Natural killer cell treated with Interleukin-12 subunit alpha and Interleukin-12 subunit beta and Interleukin-15 and Interleukin-18, amount 100 ng/mL, for 72 hours (primary cell): ENCODE measurements around the gene SDC1. TPM values are rescaled to one million over a fixed set of nuclear protein-coding genes. Genes with fewer than 3 reads are reported as not detected.
"Not testable (repeated sequence)": the region's sequence is repeated elsewhere in the genome, so short reads cannot be mapped to it uniquely, and the experiment has no call there.

Experiments used
- ATAC-seq, 2 donors: fragments of 150-1000 bp; cut with Tn5 transposase in 1 of 2; sonication (Bioruptor Pico), chemical (Tn5 transposase) in 1 of 2; 2 replicates each; pipeline ENCODE4 v1.10.0; 2021
- DNase-seq: peaks from one replicate; pipeline ENCODE4 v3.0.0; 2022; ENCODE audit warnings: low spot score
- H3K27ac Mint-ChIP-seq, 2 donors: 1 replicate in 1 of 2; 2 replicates in 1 of 2; pipeline ENCODE4 v1.8.0; 2022; ENCODE audit warnings: mixed read lengths in 2 of 2, mild to moderate bottlenecking in 1 of 2, moderate library complexity in 1 of 2
- H3K27me3 Mint-ChIP-seq, 2 donors: 1 replicate in 1 of 2; 2 replicates in 1 of 2; pipeline ENCODE4 v1.8.0; 2022; ENCODE audit warnings: mixed read lengths in 2 of 2
- H3K36me3 Mint-ChIP-seq: one replicate; pipeline ENCODE4 v1.8.0; 2022; ENCODE audit warnings: mixed read lengths
- H3K4me1 Mint-ChIP-seq, 2 donors: 1 replicate in 1 of 2; 2 replicates in 1 of 2; pipeline ENCODE4 v1.8.0; 2022; ENCODE audit warnings: low read depth in 2 of 2, mixed read lengths in 2 of 2, mild to moderate bottlenecking in 1 of 2
- H3K4me3 Mint-ChIP-seq: one replicate; pipeline ENCODE4 v1.8.0; 2022; ENCODE audit warnings: mixed read lengths
- H3K9me3 Mint-ChIP-seq: 2 replicates; pipeline ENCODE4 v1.8.0; 2022; ENCODE audit warnings: mixed read lengths
- total RNA-seq, 2 donors: library from RNA; stranded (reverse); gene quantifications; one replicate each; pipeline ENCODE4 v1.2.3, GENCODE V29; 2022

SDC1 gene
- total RNA-seq, 2 donors from 2014 or later, result not detected

DNA sequence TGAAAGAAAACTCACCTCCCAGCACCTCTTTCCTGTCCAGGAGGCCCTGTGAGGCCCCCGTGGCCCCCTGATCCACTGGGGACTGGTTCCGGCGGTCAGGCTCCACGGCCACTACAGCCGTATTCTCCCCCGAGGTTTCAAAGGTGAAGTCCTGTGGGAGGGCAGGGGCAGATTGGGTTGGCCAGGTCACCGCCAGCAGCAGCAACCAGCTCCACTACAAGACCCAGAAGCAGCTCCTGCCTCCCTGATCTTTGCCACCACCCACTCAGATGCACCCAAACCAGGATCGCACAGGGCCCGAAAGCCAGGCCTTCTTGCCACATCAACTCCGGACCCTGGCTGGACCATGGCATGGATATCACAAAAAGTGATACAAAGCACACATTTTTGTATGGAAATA lies 21.9 kb downstream of the SDC1 start:
- ATAC-seq (no peak), DNase-seq (no peak)
- H3K9me3 Mint-ChIP-seq, result no peaks in the 10 kb centered on the region
- H3K4me3 Mint-ChIP-seq, result no peak overlapping the region
- H3K36me3 Mint-ChIP-seq, result no peaks in the 10 kb centered on the region
- no peaks in the 10 kb centered on the region for H3K4me1 Mint-ChIP-seq
- peaks cover 3 to 7% of the 10 kb centered on the region in 2 donors for H3K27me3 Mint-ChIP-seq
- no peak overlapping the region for H3K27ac Mint-ChIP-seq

DNA sequence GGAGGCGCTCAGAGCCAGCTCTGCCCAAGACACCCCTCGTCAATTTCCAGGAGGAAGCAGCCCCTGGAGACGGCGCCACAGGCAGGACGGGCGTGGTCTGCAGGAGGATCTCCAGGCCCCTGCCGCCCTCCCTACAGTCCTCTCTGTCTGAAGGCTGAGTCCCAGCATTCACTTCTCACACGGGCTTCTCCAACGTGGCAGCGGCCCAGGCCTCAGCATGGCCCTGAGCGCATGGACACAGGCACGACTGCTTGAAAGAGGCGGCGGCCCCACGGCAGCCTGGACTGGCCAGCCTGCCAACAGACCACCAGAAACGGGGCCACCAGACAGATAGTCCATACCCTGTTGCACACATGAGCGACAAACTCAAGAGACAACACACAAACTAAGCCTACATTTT lies 23.3 kb downstream of the SDC1 start:
- Mint-ChIP-seq H3K27me3 (peaks cover 3 to 7% of the 10 kb centered on the region in 2 donors), H3K9me3 (no peaks in the 10 kb centered on the region), H3K27ac (no peak overlapping the region), H3K4me1 (no peaks in the 10 kb centered on the region), H3K4me3 (no peak overlapping the region), H3K36me3 (no peaks in the 10 kb centered on the region)
- DNase-seq (no peak), ATAC-seq (no peak)

DNA sequence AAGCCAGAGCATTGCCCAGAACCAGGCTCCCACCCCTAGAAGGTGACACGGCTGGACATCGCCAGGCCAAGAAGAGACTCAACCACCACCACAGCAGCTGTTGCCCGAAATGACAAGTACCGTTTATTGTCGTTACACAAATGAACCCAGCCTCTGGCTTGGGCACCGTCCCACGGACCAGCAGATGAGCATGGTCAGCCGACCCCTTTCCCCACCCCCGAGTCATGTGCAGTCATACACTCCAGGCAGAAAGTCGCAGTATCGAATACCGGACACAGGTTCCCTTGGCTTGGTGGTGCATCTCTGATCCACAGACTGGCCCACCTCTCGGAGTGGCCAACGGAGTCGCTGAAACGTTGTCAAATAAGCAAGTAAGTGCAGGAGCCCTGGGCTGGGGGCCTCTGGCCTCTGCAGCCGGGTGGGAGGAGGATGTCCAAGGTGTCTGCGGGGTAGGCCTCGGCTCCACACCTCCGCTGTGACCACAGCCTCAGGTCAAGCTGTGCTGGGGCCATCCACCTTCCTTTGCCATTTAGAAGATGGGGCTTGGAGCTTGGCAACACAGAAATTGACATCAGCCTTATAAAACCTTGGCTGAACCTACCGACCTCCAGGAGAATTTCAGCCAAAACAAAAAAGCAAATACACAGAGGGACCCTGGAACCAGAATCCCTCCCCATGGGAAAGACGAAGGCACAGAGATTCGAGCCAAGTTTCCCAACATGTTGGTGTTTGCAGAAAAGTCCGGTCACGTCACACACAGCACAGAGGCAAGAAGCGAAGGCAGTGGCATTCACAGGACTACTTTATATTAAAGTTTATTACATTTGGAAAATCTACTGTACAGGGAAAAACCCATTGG lies 24.0 kb downstream of the SDC1 start:
- Mint-ChIP-seq H3K4me1 (no peaks in the 10 kb centered on the region), H3K27ac (no peak overlapping the region), H3K9me3 (no peaks in the 10 kb centered on the region), H3K27me3 (peaks cover 3 to 7% of the 10 kb centered on the region in 2 donors), H3K4me3 (no peak overlapping the region), H3K36me3 (no peaks in the 10 kb centered on the region)
- DNase-seq (no peak), ATAC-seq (no peak)

DNA sequence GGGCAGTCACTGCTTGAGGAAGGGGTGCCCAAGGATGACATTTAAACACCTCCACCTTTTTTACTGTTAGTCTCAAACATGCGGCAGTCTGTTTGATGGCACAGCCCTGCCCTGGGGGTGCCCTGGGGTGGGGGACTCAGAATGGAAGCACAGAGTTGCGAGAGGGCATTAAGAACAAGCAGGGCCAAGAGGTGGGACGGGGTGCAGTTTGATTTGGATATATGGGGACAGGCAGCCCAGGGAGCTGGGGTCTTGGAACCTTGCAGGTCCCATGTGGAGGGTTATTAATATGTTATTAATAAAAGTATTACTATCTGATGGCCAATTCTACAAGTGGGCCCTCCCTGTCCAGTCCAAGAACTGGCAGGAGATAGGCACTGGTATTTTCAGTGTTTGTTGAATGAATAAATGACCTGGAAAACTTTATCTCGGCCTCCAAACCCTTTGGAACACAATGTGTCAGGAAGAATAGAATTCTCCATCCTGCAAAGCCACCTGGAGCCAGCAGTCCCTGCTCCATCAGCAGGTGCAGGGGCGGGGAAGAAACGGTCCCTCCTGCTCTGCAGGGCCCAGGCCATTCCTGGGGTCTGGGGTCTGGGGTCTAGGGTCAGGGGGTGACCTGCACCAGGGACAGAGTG lies 25.2 kb downstream of the SDC1 start:
- H3K9me3 Mint-ChIP-seq, result no peaks in the 10 kb centered on the region
- peaks cover 3 to 7% of the 10 kb centered on the region in 2 donors for H3K27me3 Mint-ChIP-seq
- ATAC-seq, result no peak
- no peak overlapping the region for H3K27ac Mint-ChIP-seq
- no peaks in the 10 kb centered on the region for H3K4me1 Mint-ChIP-seq
- DNase-seq, result no peak
- H3K36me3 Mint-ChIP-seq, result no peaks in the 10 kb centered on the region
- H3K4me3 Mint-ChIP-seq, result no peak overlapping the region

DNA sequence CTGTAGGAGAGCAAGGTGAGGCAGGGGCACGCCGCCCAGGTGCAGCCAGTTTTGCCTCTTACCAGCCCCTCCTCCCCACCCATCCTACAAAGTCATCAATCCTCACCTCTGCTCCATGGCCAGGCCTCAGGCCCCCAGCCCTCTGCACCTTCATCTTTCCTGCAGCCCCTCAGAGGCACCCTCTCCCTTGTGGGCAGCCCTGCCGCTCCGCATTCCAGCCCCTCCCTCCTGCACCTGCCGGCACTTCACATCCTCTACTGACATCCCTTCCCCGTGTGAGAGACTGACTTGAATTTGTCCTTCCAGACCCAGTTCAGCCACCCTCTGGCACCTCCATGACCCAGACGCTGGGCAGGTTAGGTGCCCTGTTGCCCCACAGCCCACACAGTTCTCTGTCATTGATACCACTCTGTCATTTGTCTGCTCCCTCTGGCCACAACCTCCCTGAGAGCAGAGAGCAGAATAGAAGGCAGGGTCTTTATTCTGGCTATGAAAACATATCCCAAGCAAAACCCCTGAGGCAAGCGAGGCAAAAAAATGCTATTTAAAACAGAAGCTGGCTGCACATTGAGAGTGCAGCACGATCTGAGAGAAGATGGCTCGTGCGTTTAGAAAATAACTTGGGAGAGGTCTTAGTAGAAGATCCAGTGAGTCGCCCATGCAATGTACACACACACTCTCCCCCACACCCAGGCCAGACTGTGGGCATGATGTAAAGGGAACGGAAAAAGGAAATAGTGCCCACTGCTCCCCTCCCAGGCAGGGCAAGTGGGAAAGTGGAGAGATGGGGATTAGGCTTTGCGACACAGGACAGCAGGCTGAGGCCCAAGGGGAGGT lies 25.9 kb downstream of the SDC1 start:
- H3K36me3 Mint-ChIP-seq, result no peaks in the 10 kb centered on the region
- no peak overlapping the region for H3K4me3 Mint-ChIP-seq
- peaks cover 3 to 7% of the 10 kb centered on the region in 2 donors for H3K27me3 Mint-ChIP-seq
- no peak for DNase-seq
- no peaks in the 10 kb centered on the region for H3K9me3 Mint-ChIP-seq
- no peak for ATAC-seq
- H3K4me1 Mint-ChIP-seq, result no peaks in the 10 kb centered on the region
- no peak overlapping the region for H3K27ac Mint-ChIP-seq

DNA sequence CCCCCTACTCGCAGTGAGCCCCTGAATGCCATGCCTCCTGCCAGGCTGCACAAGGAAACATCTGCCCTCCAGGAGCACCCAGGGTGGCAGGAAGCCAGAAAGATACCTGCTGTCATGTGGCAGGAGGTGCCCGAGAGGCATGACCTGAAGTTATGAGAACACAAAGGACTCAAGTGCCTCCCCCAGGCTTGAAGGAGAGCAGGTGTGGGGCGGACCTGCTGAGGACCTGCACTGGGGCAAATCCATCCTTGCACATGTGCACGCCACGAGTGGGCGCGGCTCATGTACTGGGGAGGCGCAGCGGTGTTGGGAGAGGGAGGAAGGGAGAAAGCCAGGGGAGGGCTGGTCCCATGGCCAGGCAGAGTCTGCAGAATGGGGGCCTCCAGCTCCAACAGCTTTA lies 26.9 kb downstream of the SDC1 start:
- H3K4me1 Mint-ChIP-seq, result no peaks in the 10 kb centered on the region
- H3K4me3 Mint-ChIP-seq, result no peak overlapping the region
- no peak overlapping the region for H3K27ac Mint-ChIP-seq
- no peaks in the 10 kb centered on the region for H3K9me3 Mint-ChIP-seq
- H3K27me3 Mint-ChIP-seq, result peaks cover 3 to 7% of the 10 kb centered on the region in 2 donors
- no peak for DNase-seq
- no peak for ATAC-seq
- H3K36me3 Mint-ChIP-seq, result no peaks in the 10 kb centered on the region

DNA sequence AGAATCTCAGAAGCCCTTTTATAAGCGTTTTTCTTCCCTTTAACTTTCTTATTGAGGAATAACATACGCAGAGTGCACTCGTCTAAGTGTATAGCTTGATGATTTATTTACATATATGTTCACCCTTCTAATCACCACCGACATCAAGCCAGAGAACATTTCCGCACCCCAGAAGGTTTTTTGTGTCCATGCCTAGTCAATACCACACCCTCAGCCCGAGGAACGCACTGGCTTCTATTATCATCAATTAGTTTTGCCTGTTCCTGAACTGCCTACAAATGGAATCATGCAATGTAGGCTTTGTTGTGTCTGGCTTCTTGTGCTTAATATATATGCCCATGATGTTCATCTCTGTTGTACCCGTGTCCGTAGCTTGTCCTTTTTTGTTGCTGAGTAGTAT lies 27.7 kb downstream of the SDC1 start:
- Mint-ChIP-seq H3K27me3 (peaks cover 3 to 7% of the 10 kb centered on the region in 2 donors), H3K36me3 (no peaks in the 10 kb centered on the region), H3K4me1 (no peaks in the 10 kb centered on the region), H3K9me3 (no peaks in the 10 kb centered on the region), H3K27ac (no peak overlapping the region), H3K4me3 (no peak overlapping the region)
- no peak for DNase-seq
- no peak for ATAC-seq

DNA sequence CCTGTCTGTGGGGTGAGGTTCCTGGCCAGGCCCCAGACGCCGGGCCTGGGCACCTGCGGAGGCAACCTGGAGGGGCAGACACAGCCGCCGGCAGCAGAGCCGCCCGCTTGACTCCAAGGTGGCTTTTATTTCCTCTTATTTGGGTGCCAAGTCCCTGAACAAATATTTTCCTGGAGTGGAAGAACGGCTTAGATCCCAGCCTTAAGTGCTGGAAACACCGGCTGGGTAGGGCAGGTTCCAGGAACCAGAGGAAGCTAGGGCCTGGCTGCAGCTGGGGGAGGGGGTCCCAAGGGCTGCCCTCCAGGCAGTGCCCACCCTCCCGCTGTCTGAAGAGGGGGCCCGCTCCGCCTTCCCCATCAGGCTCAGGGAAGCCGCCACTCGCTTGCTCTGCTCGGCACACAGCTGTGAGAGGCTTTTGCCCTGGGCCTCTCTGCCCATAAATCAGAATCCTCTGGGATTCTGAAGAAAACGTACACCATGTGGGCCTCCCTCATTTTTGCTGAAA lies 28.2 kb downstream of the SDC1 start:
- Mint-ChIP-seq H3K4me1 (no peaks in the 10 kb centered on the region), H3K27me3 (peaks cover 3 to 7% of the 10 kb centered on the region in 2 donors), H3K36me3 (no peaks in the 10 kb centered on the region), H3K27ac (no peak overlapping the region), H3K9me3 (no peaks in the 10 kb centered on the region), H3K4me3 (no peak overlapping the region)
- DNase-seq (no peak), ATAC-seq (no peak)

DNA sequence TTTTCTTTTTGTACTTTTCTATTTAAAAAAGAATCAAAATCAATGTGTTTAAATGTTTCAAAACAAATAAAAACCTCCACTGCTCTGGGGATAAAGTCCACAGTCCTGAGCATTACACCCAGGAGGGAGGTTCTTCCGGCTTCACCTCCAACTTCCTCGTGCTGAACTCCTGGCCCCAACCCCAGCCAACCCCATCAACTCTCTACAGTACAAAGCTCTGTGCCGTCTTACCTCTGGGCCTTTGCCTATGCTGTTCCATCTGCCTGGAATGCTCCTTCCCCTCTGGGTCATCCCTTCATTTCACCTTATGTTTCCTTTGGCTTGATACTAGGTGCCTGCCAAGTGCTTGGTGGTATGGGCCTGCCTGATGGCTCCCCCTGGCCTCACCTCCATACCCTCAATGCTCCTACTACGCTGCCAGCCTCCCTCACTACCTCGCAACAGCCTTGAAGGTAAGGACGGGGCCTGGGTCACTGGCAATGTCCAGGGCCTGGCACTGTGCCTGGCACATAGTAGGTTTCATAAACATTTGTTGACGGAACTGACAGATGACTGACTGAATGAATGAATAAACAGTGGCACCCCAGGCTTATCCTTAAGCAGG lies 28.8 kb downstream of the SDC1 start:
- H3K4me3 Mint-ChIP-seq, result no peak overlapping the region

DNA sequence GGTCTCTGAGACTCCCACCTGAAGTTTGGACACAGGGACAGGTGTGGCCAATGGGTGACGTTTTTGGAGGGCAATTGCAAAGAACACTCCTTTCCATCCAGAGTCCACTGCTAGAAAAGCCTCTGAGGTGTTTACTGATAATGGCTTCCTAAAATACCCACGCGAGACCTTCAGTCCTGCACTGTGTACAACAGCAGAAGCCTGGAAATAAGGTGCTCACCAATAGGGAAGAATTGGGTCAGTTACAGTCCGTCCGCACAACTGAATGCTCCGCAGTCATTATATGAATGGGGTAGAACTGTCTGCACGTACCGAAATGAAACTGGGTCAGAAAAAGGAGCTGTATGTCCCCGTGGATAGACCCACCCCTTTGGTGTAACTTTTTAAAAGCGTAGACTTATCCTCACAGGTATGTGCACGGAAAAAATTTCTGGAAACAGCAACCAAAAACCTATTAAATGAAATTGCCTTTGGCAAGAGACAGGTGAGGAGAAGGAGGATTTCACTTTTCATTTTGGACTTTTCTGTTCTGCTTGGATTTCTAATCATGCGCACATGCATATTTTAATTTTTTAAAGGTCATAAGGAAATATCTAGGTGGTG lies 29.4 kb downstream of the SDC1 start:
- Mint-ChIP-seq H3K9me3 (no peaks in the 10 kb centered on the region), H3K4me3 (no peak overlapping the region), H3K36me3 (no peaks in the 10 kb centered on the region), H3K27me3 (peaks cover 3 to 7% of the 10 kb centered on the region in 2 donors), H3K4me1 (no peaks in the 10 kb centered on the region), H3K27ac (no peak overlapping the region)
- no peak for ATAC-seq
- DNase-seq, result no peak

More for the DNA sequence above, 28.8 kb downstream of the SDC1 start:
- no peak overlapping the region for H3K27ac Mint-ChIP-seq
- peaks cover 3 to 7% of the 10 kb centered on the region in 2 donors for H3K27me3 Mint-ChIP-seq
- H3K36me3 Mint-ChIP-seq, result no peaks in the 10 kb centered on the region
- no peak for DNase-seq
- no peak for ATAC-seq
- no peaks in the 10 kb centered on the region for H3K4me1 Mint-ChIP-seq
- no peaks in the 10 kb centered on the region for H3K9me3 Mint-ChIP-seq

DNA sequence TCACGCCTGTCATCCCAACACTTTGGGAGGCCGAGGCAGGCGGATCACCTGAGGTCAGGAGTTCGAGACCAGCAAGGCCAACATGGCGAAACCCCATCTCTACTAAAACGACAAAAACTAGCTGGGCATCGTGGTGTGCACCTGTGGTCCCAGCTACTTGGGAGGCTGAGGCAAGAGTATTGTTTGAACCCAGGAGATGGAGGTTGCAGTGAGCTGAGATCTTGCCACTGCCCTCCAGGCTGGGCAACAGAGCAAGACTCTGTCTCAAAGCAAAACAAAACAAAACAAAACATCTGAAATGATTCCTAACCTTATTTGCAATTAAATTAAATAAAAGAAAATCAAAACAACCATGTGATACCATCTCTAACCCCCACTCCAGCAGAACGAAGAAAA lies 29.9 kb downstream of the SDC1 start:
- not testable (repeated sequence) for H3K27me3 Mint-ChIP-seq, H3K36me3 Mint-ChIP-seq, H3K27ac Mint-ChIP-seq, H3K9me3 Mint-ChIP-seq, H3K4me1 Mint-ChIP-seq, DNase-seq, ATAC-seq, H3K4me3 Mint-ChIP-seq

DNA sequence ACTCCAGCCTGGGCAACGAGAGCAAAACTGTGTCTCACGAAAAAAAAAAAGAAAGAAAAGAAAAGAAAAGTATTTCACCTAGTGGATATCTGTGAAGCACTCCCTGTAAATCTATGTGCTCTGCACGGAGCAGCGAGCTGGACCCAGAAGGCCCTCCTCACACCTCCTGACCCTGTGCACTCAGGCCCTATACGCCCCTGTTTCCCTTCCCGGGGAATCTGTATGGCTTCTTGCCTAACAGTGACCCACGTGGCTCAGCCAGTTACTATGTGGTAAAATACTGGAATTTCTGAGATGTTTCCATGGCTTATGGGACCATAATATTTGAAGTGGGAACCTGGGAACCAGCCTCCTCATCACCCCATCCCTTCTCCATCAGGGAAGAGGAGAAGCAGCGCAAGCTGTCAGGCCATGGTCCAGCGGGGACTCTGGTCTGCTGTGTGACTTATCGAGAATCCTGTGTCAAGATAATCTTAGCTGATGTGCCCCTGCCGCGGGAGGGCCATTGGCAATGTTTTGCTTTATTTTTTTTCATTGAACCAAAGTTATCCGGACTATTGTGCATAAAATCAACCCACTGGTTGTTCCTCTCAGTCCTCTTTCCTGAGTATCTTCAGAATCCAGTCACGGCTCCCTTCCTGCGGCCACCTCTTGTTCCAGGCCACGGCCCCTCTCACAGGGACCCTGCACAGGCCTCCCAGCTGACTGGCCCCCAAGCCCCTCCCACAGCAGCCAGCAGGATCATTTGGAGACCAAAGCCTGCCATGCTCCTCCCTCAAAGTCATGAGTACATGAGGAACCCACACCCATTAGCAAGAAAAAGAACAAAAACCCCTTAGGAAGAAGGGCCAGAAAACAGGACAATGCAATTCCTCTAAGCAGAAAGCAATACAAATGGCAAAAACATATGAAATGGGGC lies 30.6 kb downstream of the SDC1 start:
- ATAC-seq (no peak), DNase-seq (no peak)
- Mint-ChIP-seq H3K36me3 (no peaks in the 10 kb centered on the region), H3K4me3 (no peak overlapping the region), H3K9me3 (no peaks in the 10 kb centered on the region), H3K27ac (no peak overlapping the region), H3K4me1 (no peaks in the 10 kb centered on the region), H3K27me3 (peaks cover 3 to 5% of the 10 kb centered on the region in 2 donors)
